Measurements from ENCODE around the gene EQTN.

Gene EQTN

GRCh38 chr9:27297050-27297449 is at the start of gene EQTN:
EQTN (minus strand) TSS chr9:27297150; CDS start chr9:27297055, 95 bp downstream.
- H3K27me3 Mint-ChIP-seq (ENCODE audit: low read depth): no peaks in the 10 kb centered on the region
- H3K36me3 Mint-ChIP-seq (ENCODE audit: low read depth): no peaks in the 10 kb centered on the region
- no peak for TF ChIP-seq CTCF (IDR thresholded peaks at IDR 0.05; ENCODE audit: unreplicated experiment in 3 of 3)
- H3K9me3 Mint-ChIP-seq: peaks cover 3% of the 10 kb centered on the region
- peaks cover 19% of the 10 kb centered on the region for H3K4me1 Mint-ChIP-seq
- no peak within 1 kb of the TSS for H3K27ac Mint-ChIP-seq
- H3K4me3 Mint-ChIP-seq: no peak within 1 kb of the TSS

- TF ChIP-seq CTCF (IDR thresholded peaks at IDR 0.05; ENCODE audit: unreplicated experiment in 3 of 3): no peak
- H3K4me1 Mint-ChIP-seq: peaks cover 42% of the 10 kb centered on the region
- H3K9me3 Mint-ChIP-seq: no peaks in the 10 kb centered on the region
- H3K36me3 Mint-ChIP-seq (ENCODE audit: low read depth): peaks cover 5% of the 10 kb centered on the region
- no peak overlapping the region for H3K27ac Mint-ChIP-seq
- H3K4me3 Mint-ChIP-seq: no peak overlapping the region
- H3K27me3 Mint-ChIP-seq (ENCODE audit: low read depth): peaks cover 3% of the 10 kb centered on the region
Observed at GRCh38 chr9:27344776-27345175, 47.8 kb upstream of the EQTN start.

- H3K4me3 Mint-ChIP-seq: no peak overlapping the region
- H3K9me3 Mint-ChIP-seq: no peaks in the 10 kb centered on the region
- H3K27ac Mint-ChIP-seq: peak overlapping the region; percentile 86 to 97 (median 90)
- no peak for TF ChIP-seq CTCF (IDR thresholded peaks at IDR 0.05; ENCODE audit: unreplicated experiment in 3 of 3)
- peaks cover 7% of the 10 kb centered on the region for H3K36me3 Mint-ChIP-seq (ENCODE audit: low read depth)
- peaks cover 48% of the 10 kb centered on the region for H3K4me1 Mint-ChIP-seq
- H3K27me3 Mint-ChIP-seq (ENCODE audit: low read depth): no peaks in the 10 kb centered on the region
Observed at GRCh38 chr9:27341545-27342294, 44.8 kb upstream of the EQTN start.

- Mint-ChIP-seq H3K4me3 (peak overlapping the region in 2 of 3 experiments; percentile 5 to 12), H3K27ac (peak overlapping the region; percentile 86 to 97 (median 90)), H3K27me3 (ENCODE audit: low read depth) (no peaks in the 10 kb centered on the region), H3K36me3 (ENCODE audit: low read depth) (peaks cover 7% of the 10 kb centered on the region), H3K4me1 (peaks cover 54% of the 10 kb centered on the region), H3K9me3 (no peaks in the 10 kb centered on the region)
- TF ChIP-seq CTCF (IDR thresholded peaks at IDR 0.05; ENCODE audit: unreplicated experiment in 3 of 3): no peak
Observed at GRCh38 chr9:27340961-27341511, 44.1 kb upstream of the EQTN start.

- no peak for TF ChIP-seq CTCF (IDR thresholded peaks at IDR 0.05; ENCODE audit: unreplicated experiment in 3 of 3)
- H3K4me1 Mint-ChIP-seq: peaks cover 56% of the 10 kb centered on the region
- no peaks in the 10 kb centered on the region for H3K9me3 Mint-ChIP-seq
- peaks cover 7% of the 10 kb centered on the region for H3K36me3 Mint-ChIP-seq (ENCODE audit: low read depth)
- no peaks in the 10 kb centered on the region for H3K27me3 Mint-ChIP-seq (ENCODE audit: low read depth)
- no peak overlapping the region for H3K4me3 Mint-ChIP-seq
- H3K27ac Mint-ChIP-seq: peak overlapping the region; percentile 86 to 97 (median 90)
Observed at GRCh38 chr9:27340285-27340674, 43.3 kb upstream of the EQTN start.

Data from nephron (organoid).